ENCODE results near the gene ERC2. TPM values are rescaled to one million over a fixed set of nuclear protein-coding genes. Genes with fewer than 3 reads are reported as not detected.

The ERC2 gene
- total RNA-seq, 1 donor = 0.36 TPM

DNA sequence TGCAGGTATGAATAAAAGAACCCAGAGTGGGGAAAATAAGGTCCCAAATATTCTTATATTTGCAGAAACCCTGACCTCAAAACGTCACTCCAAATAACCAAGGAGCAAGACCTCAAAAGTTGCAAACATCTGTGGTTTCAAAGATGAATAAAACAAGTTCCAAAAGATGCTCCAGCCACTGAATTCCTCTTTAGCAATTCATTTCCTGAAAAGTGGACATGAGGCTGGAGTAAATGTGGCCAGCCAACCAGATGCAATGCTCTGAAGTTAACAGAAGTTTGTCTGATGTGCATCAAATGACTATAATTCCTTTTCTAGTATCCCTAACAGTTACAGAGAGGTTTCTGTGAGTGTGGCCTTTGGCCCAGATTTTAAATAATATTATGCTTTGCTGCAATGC, 910.0 kb downstream of the ERC2 start:
- TF ChIP-seq, protein P1, sequence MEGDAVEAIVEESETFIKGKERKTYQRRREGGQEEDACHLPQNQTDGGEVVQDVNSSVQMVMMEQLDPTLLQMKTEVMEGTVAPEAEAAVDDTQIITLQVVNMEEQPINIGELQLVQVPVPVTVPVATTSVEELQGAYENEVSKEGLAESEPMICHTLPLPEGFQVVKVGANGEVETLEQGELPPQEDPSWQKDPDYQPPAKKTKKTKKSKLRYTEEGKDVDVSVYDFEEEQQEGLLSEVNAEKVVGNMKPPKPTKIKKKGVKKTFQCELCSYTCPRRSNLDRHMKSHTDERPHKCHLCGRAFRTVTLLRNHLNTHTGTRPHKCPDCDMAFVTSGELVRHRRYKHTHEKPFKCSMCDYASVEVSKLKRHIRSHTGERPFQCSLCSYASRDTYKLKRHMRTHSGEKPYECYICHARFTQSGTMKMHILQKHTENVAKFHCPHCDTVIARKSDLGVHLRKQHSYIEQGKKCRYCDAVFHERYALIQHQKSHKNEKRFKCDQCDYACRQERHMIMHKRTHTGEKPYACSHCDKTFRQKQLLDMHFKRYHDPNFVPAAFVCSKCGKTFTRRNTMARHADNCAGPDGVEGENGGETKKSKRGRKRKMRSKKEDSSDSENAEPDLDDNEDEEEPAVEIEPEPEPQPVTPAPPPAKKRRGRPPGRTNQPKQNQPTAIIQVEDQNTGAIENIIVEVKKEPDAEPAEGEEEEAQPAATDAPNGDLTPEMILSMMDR (IDR thresholded peaks at IDR 0.05; ENCODE audit: extremely low read depth, low read depth, low read length) = no peak
- Histone ChIP-seq H3K79me2 (ENCODE audit: insufficient read depth, low read length) (no peaks in the 10 kb centered on the region), H3K27me3 (ENCODE audit: insufficient read depth, low read length) (no peaks in the 10 kb centered on the region), H3K4me3 (ENCODE audit: insufficient read depth, low read length) (no peak overlapping the region), H2AFZ (ENCODE audit: low read length) (no peak overlapping the region), H3K9me3 (ENCODE audit: low read depth, low read length) (no peaks in the 10 kb centered on the region), H3K4me2 (ENCODE audit: insufficient read depth, low read length) (no peak overlapping the region), H3K27ac (ENCODE audit: low read depth, low read length) (no peak overlapping the region), H4K20me1 (ENCODE audit: insufficient read depth, low read length) (no peaks in the 10 kb centered on the region), H3K4me1 (ENCODE audit: insufficient read depth, low read length) (peaks cover 8% of the 10 kb centered on the region), H3K36me3 (ENCODE audit: insufficient read depth, low read length) (no peaks in the 10 kb centered on the region)
- DNase-seq (ENCODE audit: insufficient read length, low spot score, missing footprints) = no peak

DNA sequence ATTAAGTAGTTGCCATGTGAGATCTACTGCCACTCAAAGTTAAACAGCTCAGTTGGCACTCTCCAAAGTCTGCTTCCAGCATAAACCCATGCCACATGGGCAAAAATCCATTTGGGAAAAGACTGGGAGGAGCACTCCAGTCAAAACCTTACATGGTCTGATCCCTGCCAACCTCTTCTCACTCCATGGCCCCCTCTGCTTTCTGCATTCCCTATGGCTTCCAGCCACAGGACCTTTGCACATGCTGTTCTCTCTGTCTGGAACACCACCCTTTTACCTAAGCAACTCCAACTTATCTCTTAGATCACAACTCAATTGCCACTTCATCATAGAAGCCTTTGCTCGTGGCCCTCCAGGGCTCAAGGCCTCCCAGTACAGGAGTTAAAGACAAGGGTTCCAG, 910.7 kb downstream of the ERC2 start:
- Histone ChIP-seq H2AFZ (ENCODE audit: low read length) (no peak overlapping the region), H3K4me3 (ENCODE audit: insufficient read depth, low read length) (no peak overlapping the region), H3K36me3 (ENCODE audit: insufficient read depth, low read length) (no peaks in the 10 kb centered on the region), H3K27me3 (ENCODE audit: insufficient read depth, low read length) (no peaks in the 10 kb centered on the region), H3K79me2 (ENCODE audit: insufficient read depth, low read length) (no peaks in the 10 kb centered on the region), H3K4me1 (ENCODE audit: insufficient read depth, low read length) (peaks cover 8% of the 10 kb centered on the region), H3K9me3 (ENCODE audit: low read depth, low read length) (no peaks in the 10 kb centered on the region), H3K27ac (ENCODE audit: low read depth, low read length) (no peak overlapping the region), H3K4me2 (ENCODE audit: insufficient read depth, low read length) (no peak overlapping the region), H4K20me1 (ENCODE audit: insufficient read depth, low read length) (no peaks in the 10 kb centered on the region)
- no peak for DNase-seq (ENCODE audit: insufficient read length, low spot score, missing footprints)
- TF ChIP-seq, protein P1 (IDR thresholded peaks at IDR 0.05; ENCODE audit: extremely low read depth, low read depth, low read length) = no peak

DNA sequence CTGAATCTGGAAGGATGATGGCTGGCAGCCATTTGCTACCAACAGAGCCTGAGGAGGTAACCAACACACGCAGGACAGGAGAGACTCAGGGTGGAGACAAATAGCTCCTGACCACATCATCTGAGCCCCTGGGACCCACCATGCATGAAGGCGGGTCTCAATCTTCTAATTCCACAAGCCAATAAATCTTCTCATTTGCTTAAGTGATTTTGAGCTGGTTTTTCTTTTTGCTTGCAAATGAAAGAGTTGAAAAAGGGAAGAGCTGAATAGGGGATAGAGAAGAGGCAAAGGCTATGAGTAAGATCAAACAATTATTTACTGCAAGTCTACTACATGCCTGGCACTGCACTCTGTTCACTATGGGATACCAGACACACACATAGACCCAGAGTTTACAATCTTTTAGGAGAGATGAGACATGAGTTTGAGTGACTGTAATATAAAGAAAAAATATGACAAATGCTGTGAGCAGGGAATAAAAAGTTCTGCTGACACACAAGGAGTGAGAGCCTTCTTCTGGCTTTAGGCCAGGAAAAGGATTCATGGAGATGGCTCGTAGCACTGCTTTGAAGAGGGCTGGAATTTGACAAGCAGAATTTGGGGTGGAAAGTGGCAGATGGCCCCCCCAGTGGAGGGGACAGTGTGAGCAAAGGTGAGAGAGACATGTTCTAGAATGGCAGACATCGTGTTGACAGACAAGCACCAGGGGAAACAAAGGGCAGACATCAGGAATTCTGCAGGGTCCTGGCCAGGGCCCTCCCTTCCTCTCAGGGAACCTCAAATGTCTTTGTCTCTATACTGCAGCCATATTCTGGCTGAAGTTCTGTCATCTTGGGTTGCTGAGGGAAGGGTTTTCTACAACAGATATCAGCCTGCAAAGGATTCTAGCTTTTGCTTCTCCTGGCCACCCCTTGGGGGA, 911.4 kb downstream of the ERC2 start:
- Histone ChIP-seq H4K20me1 (ENCODE audit: insufficient read depth, low read length) (no peaks in the 10 kb centered on the region), H3K4me1 (ENCODE audit: insufficient read depth, low read length) (peaks cover 8% of the 10 kb centered on the region), H3K4me3 (ENCODE audit: insufficient read depth, low read length) (no peak overlapping the region), H2AFZ (ENCODE audit: low read length) (no peak overlapping the region), H3K27ac (ENCODE audit: low read depth, low read length) (no peak overlapping the region), H3K79me2 (ENCODE audit: insufficient read depth, low read length) (no peaks in the 10 kb centered on the region), H3K27me3 (ENCODE audit: insufficient read depth, low read length) (no peaks in the 10 kb centered on the region), H3K4me2 (ENCODE audit: insufficient read depth, low read length) (no peak overlapping the region), H3K9me3 (ENCODE audit: low read depth, low read length) (no peaks in the 10 kb centered on the region), H3K36me3 (ENCODE audit: insufficient read depth, low read length) (no peaks in the 10 kb centered on the region)
- DNase-seq (ENCODE audit: insufficient read length, low spot score, missing footprints) = no peak
- TF ChIP-seq, protein P1 (IDR thresholded peaks at IDR 0.05; ENCODE audit: extremely low read depth, low read depth, low read length) = no peak

DNA sequence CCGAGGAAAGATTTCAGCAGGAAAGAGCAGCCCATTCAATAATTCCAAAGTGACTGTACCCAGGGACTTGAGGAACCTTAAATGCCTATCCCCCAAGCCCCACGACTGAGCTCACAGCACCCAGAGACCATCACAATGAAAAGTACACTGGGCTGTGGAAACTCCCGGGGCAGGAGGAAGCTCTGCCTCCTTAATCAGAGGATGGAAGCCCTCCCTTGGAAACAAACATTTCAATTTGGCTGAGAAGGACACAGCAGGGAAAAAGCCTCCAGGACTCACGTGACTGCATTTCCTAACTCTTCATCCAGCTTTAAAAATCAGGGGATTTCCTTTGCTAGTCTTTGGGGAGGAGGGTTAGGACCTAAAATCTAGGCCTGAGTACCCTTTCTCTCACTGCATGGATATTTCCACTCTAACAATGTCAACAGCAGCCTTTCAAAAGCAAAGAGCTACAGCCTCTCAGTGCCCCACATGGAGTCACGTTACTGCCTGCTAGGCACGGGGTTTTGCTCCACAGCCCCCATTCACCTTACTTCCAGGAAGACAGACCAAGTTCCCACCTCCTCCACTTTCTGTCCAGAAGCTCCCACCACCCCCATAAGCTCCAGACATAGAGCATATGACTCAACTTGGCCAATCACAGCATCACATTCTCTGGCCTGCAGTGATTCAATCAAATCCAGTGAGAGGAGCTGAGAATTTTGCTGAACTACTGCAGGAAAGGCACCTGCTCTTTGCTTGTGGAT, 912.2 kb downstream of the ERC2 start:
- Histone ChIP-seq H4K20me1 (ENCODE audit: insufficient read depth, low read length) (no peaks in the 10 kb centered on the region), H3K4me1 (ENCODE audit: insufficient read depth, low read length) (peaks cover 8% of the 10 kb centered on the region), H3K4me3 (ENCODE audit: insufficient read depth, low read length) (no peak overlapping the region), H3K27me3 (ENCODE audit: insufficient read depth, low read length) (no peaks in the 10 kb centered on the region), H3K9me3 (ENCODE audit: low read depth, low read length) (no peaks in the 10 kb centered on the region), H2AFZ (ENCODE audit: low read length) (no peak overlapping the region), H3K4me2 (ENCODE audit: insufficient read depth, low read length) (no peak overlapping the region), H3K79me2 (ENCODE audit: insufficient read depth, low read length) (no peaks in the 10 kb centered on the region), H3K36me3 (ENCODE audit: insufficient read depth, low read length) (no peaks in the 10 kb centered on the region), H3K27ac (ENCODE audit: low read depth, low read length) (no peak overlapping the region)
- DNase-seq (ENCODE audit: insufficient read length, low spot score, missing footprints) = no peak
- TF ChIP-seq, protein P1 (IDR thresholded peaks at IDR 0.05; ENCODE audit: extremely low read depth, low read depth, low read length) = no peak

Measured in osteoblast (primary cell).